ENCODE results near the gene KNDC1.

GRCh38 chr10:133235265-133235855 lies 75.3 kb downstream of the KNDC1 start:
- TF ChIP-seq ATF3 (IDR thresholded peaks at IDR 0.05; ENCODE audit: borderline replicate concordance, extremely low read depth, low read depth, low read length) (no peak), CTCF (IDR thresholded peaks at IDR 0.05 in 2 of 3, conservative IDR thresholded peaks at IDR 0.05 in 1 of 3; ENCODE audit: control insufficient read depth in 2 of 3, extremely low read depth in 1 of 3, insufficient read depth in 1 of 3, low read depth in 3 of 3, low read length in 3 of 3) (no peak), ATF7 (IDR thresholded peaks at IDR 0.05; ENCODE audit: low read depth) (no peak), BCL3 (IDR thresholded peaks at IDR 0.05; ENCODE audit: borderline replicate concordance, insufficient read depth, low read depth, low read length, poor library complexity, severe bottlenecking) (no peak), CEBPB (IDR thresholded peaks at IDR 0.05; ENCODE audit: borderline replicate concordance in 1 of 2, low read depth in 2 of 2, low read length in 2 of 2) (no peak), SMC3 (IDR thresholded peaks at IDR 0.05; ENCODE audit: borderline replicate concordance, low read length) (no peak), IKZF2 (IDR thresholded peaks at IDR 0.05) (no peak)
